IMR-90 (cell line): ENCODE data around the gene ALDH5A1.

ENCODE experiments used
- BHLHE40 ChIP-seq: fragments of 150-350 bp; IDR thresholded peaks from 2 replicates; pipeline ENCODE4 v1.6.1; 2016; ENCODE audit warnings: mild to moderate bottlenecking, low read depth, low read length
- CEBPB ChIP-seq: IDR thresholded peaks from 2 replicates; pipeline ENCODE4 v1.6.1; 2012; ENCODE audit warnings: low read depth, low read length, improper control_type of control experiment
- MAFK ChIP-seq: IDR thresholded peaks from 2 replicates; pipeline ENCODE4 v1.6.1; 2012; ENCODE audit warnings: low read depth, low read length, improper control_type of control experiment
- MAZ ChIP-seq: IDR thresholded peaks from 2 replicates; pipeline ENCODE4 v1.6.1; 2012; ENCODE audit warnings: low read depth, mild to moderate bottlenecking, low read length, improper control_type of control experiment, moderate library complexity, borderline replicate concordance
- POLR2A ChIP-seq: IDR thresholded peaks from 2 replicates; pipeline ENCODE4 v1.6.1; 2012; ENCODE audit warnings: mild to moderate bottlenecking, low read depth, low read length
- RAD21 ChIP-seq: IDR thresholded peaks from 2 replicates; pipeline ENCODE4 v1.6.1; 2012; ENCODE audit warnings: low read length, improper control_type of control experiment
- RFX5 ChIP-seq: IDR thresholded peaks from 2 replicates; pipeline ENCODE4 v1.8.0; 2012; ENCODE audit warnings: low read depth, mild to moderate bottlenecking, low read length, moderate library complexity
- TF ChIP-seq, protein P1 (sequence below): conservative IDR thresholded peaks from 2 replicates; pipeline ENCODE4 v1.5.1; 2012; ENCODE audit warnings: mild to moderate bottlenecking, low read depth, low read length, improper control_type of control experiment

DNA sequence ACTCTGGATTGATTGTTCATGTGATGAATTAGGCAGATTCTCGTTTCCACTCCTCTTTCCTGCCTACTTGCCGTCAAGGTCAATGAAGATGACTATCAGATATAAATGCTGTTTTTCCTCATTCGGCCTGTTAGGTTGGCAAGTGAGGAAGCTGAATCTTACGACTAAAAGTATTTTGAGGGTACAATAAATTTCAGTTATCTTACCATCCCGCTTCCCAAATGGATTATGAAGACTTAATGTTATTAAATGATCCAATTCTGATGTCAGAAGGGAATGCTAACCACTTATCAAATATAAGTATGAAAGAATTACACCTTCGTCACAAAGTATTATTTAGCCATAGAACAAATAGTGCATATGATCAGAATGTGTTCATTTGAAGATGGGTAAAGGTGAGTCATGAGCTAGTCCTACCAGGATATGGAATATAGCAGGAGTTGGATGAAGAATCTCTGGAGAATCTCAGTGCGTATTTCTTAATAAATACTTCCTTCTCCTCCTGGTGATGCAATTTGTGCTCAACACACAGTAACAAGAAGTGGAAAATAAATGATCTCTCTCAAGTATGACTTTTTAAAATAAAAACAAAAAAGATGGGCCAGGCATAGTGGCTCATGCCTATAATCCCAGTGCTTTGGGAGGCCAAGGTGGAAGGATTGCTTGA lies 10.0 kb upstream of the ALDH5A1 start:
- TF ChIP-seq RAD21: no peak
- TF ChIP-seq, protein P1, sequence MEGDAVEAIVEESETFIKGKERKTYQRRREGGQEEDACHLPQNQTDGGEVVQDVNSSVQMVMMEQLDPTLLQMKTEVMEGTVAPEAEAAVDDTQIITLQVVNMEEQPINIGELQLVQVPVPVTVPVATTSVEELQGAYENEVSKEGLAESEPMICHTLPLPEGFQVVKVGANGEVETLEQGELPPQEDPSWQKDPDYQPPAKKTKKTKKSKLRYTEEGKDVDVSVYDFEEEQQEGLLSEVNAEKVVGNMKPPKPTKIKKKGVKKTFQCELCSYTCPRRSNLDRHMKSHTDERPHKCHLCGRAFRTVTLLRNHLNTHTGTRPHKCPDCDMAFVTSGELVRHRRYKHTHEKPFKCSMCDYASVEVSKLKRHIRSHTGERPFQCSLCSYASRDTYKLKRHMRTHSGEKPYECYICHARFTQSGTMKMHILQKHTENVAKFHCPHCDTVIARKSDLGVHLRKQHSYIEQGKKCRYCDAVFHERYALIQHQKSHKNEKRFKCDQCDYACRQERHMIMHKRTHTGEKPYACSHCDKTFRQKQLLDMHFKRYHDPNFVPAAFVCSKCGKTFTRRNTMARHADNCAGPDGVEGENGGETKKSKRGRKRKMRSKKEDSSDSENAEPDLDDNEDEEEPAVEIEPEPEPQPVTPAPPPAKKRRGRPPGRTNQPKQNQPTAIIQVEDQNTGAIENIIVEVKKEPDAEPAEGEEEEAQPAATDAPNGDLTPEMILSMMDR: no peak
- TF ChIP-seq BHLHE40: no peak
- no peak for TF ChIP-seq MAZ
- TF ChIP-seq POLR2A: no peak
- peak; percentile 46; the same call in 1 of the 2 replicates for TF ChIP-seq CEBPB
- no peak for TF ChIP-seq RFX5
- no peak for TF ChIP-seq MAFK
